Transverse colon (tissue), 4 donors: Measurements from ENCODE around the gene CORO2A. TPM values are rescaled to one million over a fixed set of nuclear protein-coding genes. Genes with fewer than 3 reads are reported as not detected.

Experiments used
- DNase-seq: peaks from one replicate; pipeline ENCODE4 v3.0.0-alpha.2; 2019
- H3K27ac ChIP-seq, 4 donors: fragments of 200-600 bp; sonication (generic); 2 replicates each; pipeline ENCODE4 v1.5.1; 2016 to 2018; ENCODE audit warnings: inconsistent platforms in 4 of 4
- H3K27me3 ChIP-seq: fragments of 200-600 bp; sonication (generic); 2 replicates; pipeline ENCODE4 v1.5.1; 2017; ENCODE audit warnings: inconsistent platforms
- H3K36me3 ChIP-seq, 4 donors: fragments of 200-600 bp; sonication (generic); 2 replicates each; pipeline ENCODE4 v1.5.1; 2017 to 2019; ENCODE audit warnings: inconsistent platforms in 4 of 4
- H3K4me1 ChIP-seq, 4 donors: fragments of 200-600 bp; sonication (generic); 2 replicates each; pipeline ENCODE4 v1.5.1; 2017 to 2020; ENCODE audit warnings: inconsistent platforms in 4 of 4
- H3K4me3 ChIP-seq, 4 donors: fragments of 200-600 bp; sonication (generic); 1 replicate in 1 of 4; 2 replicates in 3 of 4; pipeline versions ENCODE4 v1.5.1 to v1.6.1; 2017 to 2019; ENCODE audit warnings: inconsistent platforms in 4 of 4
- H3K9me3 ChIP-seq, 2 donors: fragments of 200-600 bp; sonication (generic); 2 replicates each; pipeline ENCODE4 v1.5.1; 2017 to 2019; ENCODE audit warnings: inconsistent platforms in 2 of 2
- EP300 ChIP-seq: sonication (generic); formaldehyde crosslinking; IDR thresholded peaks from one replicate; pipeline ENCODE4 v1.6.1; 2017; ENCODE audit warnings: antibody characterized with exemption, low read depth
- POLR2A ChIP-seq: fragments of 450-650 bp; IDR thresholded peaks from one replicate; pipeline ENCODE4 v1.6.1; 2016; ENCODE audit warnings: antibody characterized with exemption, mild to moderate bottlenecking, moderate library complexity
- POLR2AphosphoS5 ChIP-seq, 3 donors: sonication (generic); formaldehyde crosslinking; IDR thresholded peaks; one replicate each; pipeline ENCODE4 v1.6.1; 2016; ENCODE audit warnings: antibody characterized with exemption in 3 of 3
- WGBS, 2 donors: methylation state at CpG; one replicate each; pipeline ENCODE4 v1.1.5; 2018; ENCODE audit warnings: low coverage in 1 of 2; 5-methylcytosine and 5-hydroxymethylcytosine counted together
- in situ Hi-C, 4 donors: fragments of 200-750 bp; cut with MboI; loops; one replicate each; pipeline versions ENCODE4 v1.15.0 to v1.15.1; 2017; ENCODE audit warnings: low sequenced_read_pairs in 3 of 4, low pct_ligation_motif_present in 1 of 4, low pct_unique_long_range_greater_than_20kb in 1 of 4
- intact Hi-C: fragments of 100-400 bp; cut with DNase I; formaldehyde crosslinking; loops from one replicate; pipeline ENCODE4 v1.15.1; 2023; ENCODE audit warnings: low total_unique reads
- total RNA-seq, 4 donors: library from RNA; depleted of rRNA; stranded (reverse); fragments of >200 nt; gene quantifications; one replicate each; pipeline ENCODE4 v1.1.0, GENCODE V29; 2016
- TF ChIP-seq, protein P1 (sequence below), 5 experiments: fragments of 200-600 bp in 3 of 5; fragments of 450-650 bp in 2 of 5; sonication (generic) in 3 of 5; IDR thresholded peaks; 1 replicate in 2 of 5; 2 replicates in 3 of 5; pipeline ENCODE4 v1.5.1; 2016 to 2017; ENCODE audit warnings: antibody characterized with exemption in 5 of 5, inconsistent platforms in 3 of 5, mild to moderate bottlenecking in 2 of 5, moderate library complexity in 1 of 5

The CORO2A gene
- total RNA-seq, 4 donors from 2014 or later: 10.0 to 59.1 (median 47.1) TPM

DNA sequence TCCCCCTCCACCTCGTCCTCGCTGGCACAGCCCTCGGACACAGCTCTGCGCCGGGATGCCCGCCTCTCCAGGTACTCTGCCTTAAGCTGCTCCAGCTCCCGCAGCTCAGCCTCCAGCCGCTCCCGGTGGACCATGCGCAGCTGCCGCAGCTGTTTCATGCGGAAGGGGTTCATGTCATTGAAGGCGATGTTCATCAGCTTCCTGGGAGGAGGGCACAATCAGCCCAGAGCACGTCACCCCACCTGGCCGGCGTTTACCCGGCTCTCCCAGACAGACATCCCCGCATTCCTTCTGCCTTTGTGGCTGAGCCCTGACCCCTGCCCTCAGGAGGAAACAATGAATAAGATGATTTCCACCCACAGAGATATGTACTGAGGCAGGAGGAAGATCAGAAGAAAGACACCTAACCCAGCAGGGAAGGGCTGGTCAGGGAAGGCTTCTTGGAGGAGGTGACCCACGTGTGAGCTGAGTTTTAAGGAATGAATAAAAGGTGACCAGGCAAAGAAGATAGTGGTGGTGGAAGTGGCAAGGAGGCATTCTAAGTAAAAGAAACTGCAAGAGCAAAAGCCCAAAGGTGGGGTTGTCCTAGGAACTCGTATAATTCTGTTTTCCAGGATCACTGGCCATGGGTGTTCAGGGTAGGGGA lies 7.1 kb upstream of the CORO2A start:
- no peak for DNase-seq
- no peaks in the 10 kb centered on the region for H3K27me3 ChIP-seq
- H3K27ac ChIP-seq: no peak overlapping the region
- no peak overlapping the region for H3K4me3 ChIP-seq
- H3K4me1 ChIP-seq: no peaks in the 10 kb centered on the region
- 61 to 90% methylated on average over 2 to 20 of the region's 20 CpGs for WGBS, 2 donors
- in situ Hi-C loops: loop anchor here in 3 of 4 donors (10.0 to 25.0 kb wide), 4 partner anchors 55 to 137 kb away; partner anchors contain the start of genes NANS (in 1 of the 3) and TBC1D2 (in 1 of the 3)
- intact Hi-C loops: no loop called here
- no peaks in the 10 kb centered on the region for H3K9me3 ChIP-seq
- no peaks in the 10 kb centered on the region for H3K36me3 ChIP-seq
- TF ChIP-seq POLR2AphosphoS5 (IDR thresholded peaks at IDR 0.05) (no peak), POLR2A (no peak), EP300 (no peak)
- TF ChIP-seq, protein P1, sequence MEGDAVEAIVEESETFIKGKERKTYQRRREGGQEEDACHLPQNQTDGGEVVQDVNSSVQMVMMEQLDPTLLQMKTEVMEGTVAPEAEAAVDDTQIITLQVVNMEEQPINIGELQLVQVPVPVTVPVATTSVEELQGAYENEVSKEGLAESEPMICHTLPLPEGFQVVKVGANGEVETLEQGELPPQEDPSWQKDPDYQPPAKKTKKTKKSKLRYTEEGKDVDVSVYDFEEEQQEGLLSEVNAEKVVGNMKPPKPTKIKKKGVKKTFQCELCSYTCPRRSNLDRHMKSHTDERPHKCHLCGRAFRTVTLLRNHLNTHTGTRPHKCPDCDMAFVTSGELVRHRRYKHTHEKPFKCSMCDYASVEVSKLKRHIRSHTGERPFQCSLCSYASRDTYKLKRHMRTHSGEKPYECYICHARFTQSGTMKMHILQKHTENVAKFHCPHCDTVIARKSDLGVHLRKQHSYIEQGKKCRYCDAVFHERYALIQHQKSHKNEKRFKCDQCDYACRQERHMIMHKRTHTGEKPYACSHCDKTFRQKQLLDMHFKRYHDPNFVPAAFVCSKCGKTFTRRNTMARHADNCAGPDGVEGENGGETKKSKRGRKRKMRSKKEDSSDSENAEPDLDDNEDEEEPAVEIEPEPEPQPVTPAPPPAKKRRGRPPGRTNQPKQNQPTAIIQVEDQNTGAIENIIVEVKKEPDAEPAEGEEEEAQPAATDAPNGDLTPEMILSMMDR (IDR thresholded peaks at IDR 0.05): no peak

DNA sequence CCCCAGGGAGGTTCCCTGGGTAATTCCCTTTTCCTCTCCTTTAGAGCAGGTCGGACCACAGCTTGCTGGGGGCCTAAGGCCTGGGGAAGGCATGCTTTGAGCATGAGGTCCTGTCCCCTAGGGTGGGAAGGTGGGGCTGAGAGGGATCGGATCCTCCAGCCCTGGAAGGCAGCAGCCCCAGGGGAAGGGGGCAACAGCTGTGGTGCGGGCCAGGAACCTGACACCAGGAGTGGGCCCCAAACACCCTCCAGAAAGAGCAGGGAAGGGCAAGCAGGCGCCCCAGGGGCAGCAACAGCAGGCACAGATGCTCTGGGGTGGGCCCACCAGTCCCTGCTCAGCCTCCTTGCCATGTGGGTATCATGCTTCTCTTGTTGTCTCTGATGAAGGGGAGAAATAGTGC lies 3.2 kb upstream of the CORO2A start:
- 77% methylated on average over 4 of the region's 4 CpGs; no CpG with 5 or more reads in 1 of the 2 donors for WGBS, 2 donors
- peaks cover 4 to 24% (median 12%) of the 10 kb centered on the region in 4 donors for H3K4me1 ChIP-seq
- H3K4me3 ChIP-seq: no peak overlapping the region
- DNase-seq: no peak
- intact Hi-C loops (no loop called here), in situ Hi-C loops (loop anchor here in 1 of 4 donors (25.0 kb wide), 1 partner anchor 133 kb away; the partner anchor contains the start of gene NANS)
- H3K36me3 ChIP-seq: no peaks in the 10 kb centered on the region
- TF ChIP-seq POLR2AphosphoS5 (IDR thresholded peaks at IDR 0.05) (no peak), POLR2A (no peak), EP300 (no peak)
- TF ChIP-seq, protein P1 (IDR thresholded peaks at IDR 0.05): no peak
- no peaks in the 10 kb centered on the region for H3K9me3 ChIP-seq
- no peaks in the 10 kb centered on the region for H3K27me3 ChIP-seq
- no peak overlapping the region for H3K27ac ChIP-seq

DNA sequence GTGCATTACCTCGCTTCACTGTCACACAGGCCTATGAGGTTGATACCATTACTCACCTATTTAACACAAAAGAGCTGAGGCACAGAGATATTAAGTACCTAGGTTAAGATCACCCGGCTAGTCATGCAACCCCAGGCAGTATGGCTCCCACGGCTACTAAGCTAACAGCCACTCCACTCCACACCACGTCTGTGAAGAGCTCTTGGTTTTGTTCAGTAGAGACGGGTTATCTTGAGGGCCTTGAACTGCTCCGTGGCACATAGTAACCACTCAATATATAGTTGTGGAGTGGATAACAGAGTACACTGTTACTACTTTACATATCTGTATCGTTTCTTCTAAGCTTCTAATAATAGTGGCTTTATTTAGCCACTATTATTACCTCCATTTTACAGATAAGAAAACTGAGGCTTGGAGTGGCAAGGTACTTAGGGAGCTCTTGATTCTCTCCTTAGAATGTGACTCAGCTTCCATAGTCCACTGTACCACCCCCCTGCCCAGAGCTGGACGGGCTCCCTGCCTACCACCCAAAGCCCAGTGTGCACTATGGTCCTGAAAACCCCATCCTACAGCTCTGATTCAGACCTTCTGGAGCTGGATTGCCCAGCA lies 1.0 kb upstream of the CORO2A start:
- DNase-seq: no peak
- Histone ChIP-seq H3K36me3 (no peaks in the 10 kb centered on the region), H3K27ac (peak overlapping the region; percentile 79 to 91 (median 87)), H3K4me1 (peaks cover 4 to 39% (median 15%) of the 10 kb centered on the region in 4 donors), H3K27me3 (no peaks in the 10 kb centered on the region), H3K4me3 (peak overlapping the region; percentile 59 to 67 (median 63)), H3K9me3 (no peaks in the 10 kb centered on the region)
- in situ Hi-C loops (loop anchor here in 1 of 4 donors (25.0 kb wide), 1 partner anchor 131 kb away; the partner anchor contains the start of gene NANS), intact Hi-C loops (loop anchor here (5.0 kb wide), 1 partner anchor 266 kb away; no protein-coding TSS in a partner anchor)
- 49 to 50% methylated on average over 5 to 8 of the region's 8 CpGs for whole genome bisulfite sequencing, 2 donors
- TF ChIP-seq POLR2A (no peak), POLR2AphosphoS5 (IDR thresholded peaks at IDR 0.05) (no peak), EP300 (no peak)
- TF ChIP-seq, protein P1 (IDR thresholded peaks at IDR 0.05): no peak
